OCI-LY3 (cell line): ENCODE data around the gene ADGRG6.

ENCODE experiments used
- CTCF ChIP-seq: fragments of 200-600, 300-600 bp; sonication (generic); IDR thresholded peaks from 2 replicates; pipeline ENCODE4 v1.5.1; 2014; ENCODE audit warnings: antibody characterized with exemption, low read length, low read depth
- EZH2phosphoT487 ChIP-seq: fragments of 200-600 bp; shearing (Covaris generic); IDR thresholded peaks from 2 replicates; pipeline ENCODE4 v1.6.1; 2018; ENCODE audit warnings: antibody characterized with exemption, mixed run types, low read depth

- no peak for TF ChIP-seq CTCF
- TF ChIP-seq EZH2phosphoT487: no peak
These were observed 75.1 kb downstream of the ADGRG6 start for GRCh38 chr6:142376800-142377496.
